Activated CD4-positive, alpha-beta memory T cell treated with anti-CD3 and anti-CD28 coated beads for 36 hours (primary cell): ENCODE data around the gene MTUS2. TPM values are rescaled to one million over a fixed set of nuclear protein-coding genes. Genes with fewer than 3 reads are reported as not detected.
A peak's percentile ranks its signal among the peaks of the same experiment; 100 is the strongest.

ENCODE experiments used
- CTCF ChIA-PET: fragments of 350-600 bp; sonication (Branson Sonifier 250); formaldehyde crosslinking; loops from one replicate; lab custom pipeline; 2021; ENCODE audit warnings: antibody characterized with exemption, inconsistent platforms; lab: Charles Lee
- POLR2A ChIA-PET: fragments of 350-600 bp; sonication (Branson Sonifier 250); formaldehyde crosslinking; loops from one replicate; lab custom pipeline; 2021; ENCODE audit warnings: antibody characterized with exemption; lab: Charles Lee
- DNase-seq: peaks from one replicate; pipeline ENCODE4 v3.0.0-alpha.2; 2020
- H3K27ac Mint-ChIP-seq: one replicate; pipeline ENCODE4 v1.8.0; 2021; ENCODE audit warnings: mixed read lengths
- H3K27me3 Mint-ChIP-seq: one replicate; pipeline ENCODE4 v1.8.0; 2021; ENCODE audit warnings: mixed read lengths
- H3K36me3 Mint-ChIP-seq: one replicate; pipeline ENCODE4 v1.8.0; 2021; ENCODE audit warnings: mixed read lengths
- H3K4me1 Mint-ChIP-seq: one replicate; pipeline ENCODE4 v1.8.0; 2021; ENCODE audit warnings: low read depth, mixed read lengths
- H3K4me3 Mint-ChIP-seq: one replicate; pipeline ENCODE4 v1.8.0; 2021; ENCODE audit warnings: mild to moderate bottlenecking, mixed read lengths
- H3K9me3 Mint-ChIP-seq: one replicate; pipeline ENCODE4 v1.8.0; 2021; ENCODE audit warnings: mixed read lengths
- intact Hi-C: fragments of 100-400 bp; cut with micrococcal nuclease; formaldehyde crosslinking; loops from one replicate; pipeline ENCODE4 v1.15.1; 2023
- total RNA-seq, 2 experiments: library from RNA; stranded (reverse); gene quantifications; one replicate each; pipeline ENCODE4 v1.2.3, GENCODE V29; 2021

MTUS2 gene
- total RNA-seq, 2 experiments from 2014 or later: not detected

- Mint-ChIP-seq H3K36me3 (no peaks in the 10 kb centered on the region), H3K27ac (no peak overlapping the region), H3K4me3 (no peak overlapping the region), H3K4me1 (no peaks in the 10 kb centered on the region), H3K9me3 (no peaks in the 10 kb centered on the region), H3K27me3 (peaks cover 2% of the 10 kb centered on the region)
- POLR2A ChIA-PET: no interaction called here
- DNase-seq: no peak
- CTCF ChIA-PET: interaction anchor here (1.1 kb wide), 1 partner anchor 10 kb away, joined by 3 read pairs; no protein-coding TSS in a partner anchor
- intact Hi-C loops: no loop called here
Observed at GRCh38 chr13:29483211-29483610, 663.1 kb downstream of the MTUS2 start.

GRCh38 chr13:29483623-29484022 is 663.5 kb downstream of the MTUS2 start:
- POLR2A ChIA-PET: no interaction called here
- Mint-ChIP-seq H3K27ac (no peak overlapping the region), H3K27me3 (peaks cover 4% of the 10 kb centered on the region), H3K9me3 (no peaks in the 10 kb centered on the region), H3K36me3 (no peaks in the 10 kb centered on the region), H3K4me3 (no peak overlapping the region), H3K4me1 (no peaks in the 10 kb centered on the region)
- DNase-seq: no peak
- intact Hi-C loops: no loop called here
- CTCF ChIA-PET: interaction anchor here (1.1 kb wide), 1 partner anchor 10 kb away, joined by 3 read pairs; no protein-coding TSS in a partner anchor

GRCh38 chr13:29484236-29484635 is 664.1 kb downstream of the MTUS2 start:
- Mint-ChIP-seq H3K4me3 (no peak overlapping the region), H3K27ac (no peak overlapping the region), H3K36me3 (no peaks in the 10 kb centered on the region), H3K4me1 (no peaks in the 10 kb centered on the region), H3K27me3 (peaks cover 4% of the 10 kb centered on the region), H3K9me3 (no peaks in the 10 kb centered on the region)
- ChIA-PET CTCF (no interaction called here), POLR2A (no interaction called here)
- intact Hi-C loops: no loop called here
- no peak for DNase-seq

- intact Hi-C loops: no loop called here
- Mint-ChIP-seq H3K4me3 (no peak overlapping the region), H3K36me3 (no peaks in the 10 kb centered on the region), H3K9me3 (no peaks in the 10 kb centered on the region), H3K27me3 (peaks cover 4% of the 10 kb centered on the region), H3K27ac (no peak overlapping the region), H3K4me1 (no peaks in the 10 kb centered on the region)
- ChIA-PET CTCF (interaction anchor here (1.1 kb wide), 1 partner anchor 12 kb away, joined by 3 read pairs; no protein-coding TSS in a partner anchor), POLR2A (no interaction called here)
- no peak for DNase-seq
Observed at GRCh38 chr13:29484796-29485195, 664.7 kb downstream of the MTUS2 start.

GRCh38 chr13:29486551-29486950 is 666.4 kb downstream of the MTUS2 start:
- ChIA-PET POLR2A (interaction anchor here (0.7 kb wide), 1 partner anchor 630 kb away, joined by 3 read pairs; no protein-coding TSS in a partner anchor), CTCF (no interaction called here)
- H3K4me1 Mint-ChIP-seq: no peaks in the 10 kb centered on the region
- H3K27ac Mint-ChIP-seq: no peak overlapping the region
- H3K4me3 Mint-ChIP-seq: no peak overlapping the region
- no peaks in the 10 kb centered on the region for H3K36me3 Mint-ChIP-seq
- intact Hi-C loops: no loop called here
- H3K9me3 Mint-ChIP-seq: no peaks in the 10 kb centered on the region
- H3K27me3 Mint-ChIP-seq: peaks cover 4% of the 10 kb centered on the region
- no peak for DNase-seq

GRCh38 chr13:29487466-29488454 is 667.6 kb downstream of the MTUS2 start:
- H3K4me3 Mint-ChIP-seq: no peak overlapping the region
- intact Hi-C loops: no loop called here
- CTCF ChIA-PET: interaction anchor here (1.3 kb wide), 1 partner anchor 16 kb away, joined by 3 read pairs; no protein-coding TSS in a partner anchor

GRCh38 chr13:29489650-29490560 is 669.8 kb downstream of the MTUS2 start:
- peaks cover 10% of the 10 kb centered on the region for H3K27me3 Mint-ChIP-seq
- POLR2A ChIA-PET: no interaction called here

More at GRCh38 chr13:29487466-29488454, 667.6 kb downstream of the MTUS2 start:
- Mint-ChIP-seq H3K36me3 (no peaks in the 10 kb centered on the region), H3K27ac (no peak overlapping the region), H3K27me3 (peaks cover 4% of the 10 kb centered on the region), H3K4me1 (no peaks in the 10 kb centered on the region), H3K9me3 (no peaks in the 10 kb centered on the region)
- no peak for DNase-seq
- POLR2A ChIA-PET: no interaction called here

GRCh38 chr13:29490561-29490885 is 670.4 kb downstream of the MTUS2 start:
- Mint-ChIP-seq H3K4me1 (no peaks in the 10 kb centered on the region), H3K27ac (no peak overlapping the region), H3K4me3 (no peak overlapping the region), H3K9me3 (no peaks in the 10 kb centered on the region), H3K27me3 (peaks cover 9% of the 10 kb centered on the region), H3K36me3 (no peaks in the 10 kb centered on the region)
- CTCF ChIA-PET: no interaction called here
- intact Hi-C loops: no loop called here
- POLR2A ChIA-PET: no interaction called here
- DNase-seq: peak; percentile 4

More at GRCh38 chr13:29489650-29490560, 669.8 kb downstream of the MTUS2 start:
- H3K9me3 Mint-ChIP-seq: no peaks in the 10 kb centered on the region
- no peaks in the 10 kb centered on the region for H3K36me3 Mint-ChIP-seq
- H3K4me1 Mint-ChIP-seq: no peaks in the 10 kb centered on the region
- no peak overlapping the region for H3K27ac Mint-ChIP-seq
- no peak overlapping the region for H3K4me3 Mint-ChIP-seq
- intact Hi-C loops: no loop called here
- CTCF ChIA-PET: no interaction called here
- no peak for DNase-seq

- POLR2A ChIA-PET: no interaction called here
Observed at GRCh38 chr13:29491248-29491647, 671.1 kb downstream of the MTUS2 start.

GRCh38 chr13:29493796-29494195 is 673.7 kb downstream of the MTUS2 start:
- DNase-seq: no peak
- Mint-ChIP-seq H3K27me3 (peaks cover 16% of the 10 kb centered on the region), H3K4me3 (no peak overlapping the region), H3K27ac (no peak overlapping the region), H3K9me3 (no peaks in the 10 kb centered on the region), H3K4me1 (peaks cover 7% of the 10 kb centered on the region), H3K36me3 (no peaks in the 10 kb centered on the region)
- intact Hi-C loops: no loop called here
- ChIA-PET CTCF (interaction anchor here (2.5 kb wide), 1 partner anchor 15 kb away, joined by 9 read pairs; no protein-coding TSS in a partner anchor), POLR2A (no interaction called here)

More at GRCh38 chr13:29491248-29491647, 671.1 kb downstream of the MTUS2 start:
- CTCF ChIA-PET: no interaction called here
- intact Hi-C loops: no loop called here
- Mint-ChIP-seq H3K4me3 (no peak overlapping the region), H3K27me3 (peaks cover 12% of the 10 kb centered on the region), H3K27ac (no peak overlapping the region), H3K36me3 (no peaks in the 10 kb centered on the region), H3K9me3 (no peaks in the 10 kb centered on the region), H3K4me1 (peaks cover 4% of the 10 kb centered on the region)
- DNase-seq: no peak

GRCh38 chr13:29494520-29494919 is 674.4 kb downstream of the MTUS2 start:
- ChIA-PET POLR2A (no interaction called here), CTCF (interaction anchor here (2.5 kb wide), 1 partner anchor 14 kb away, joined by 9 read pairs; no protein-coding TSS in a partner anchor)

More at GRCh38 chr13:29494520-29494919, 674.4 kb downstream of the MTUS2 start:
- H3K4me3 Mint-ChIP-seq: no peak overlapping the region
- H3K4me1 Mint-ChIP-seq: peaks cover 7% of the 10 kb centered on the region
- no peak for DNase-seq
- H3K27ac Mint-ChIP-seq: no peak overlapping the region
- no peaks in the 10 kb centered on the region for H3K9me3 Mint-ChIP-seq
- intact Hi-C loops: no loop called here
- H3K27me3 Mint-ChIP-seq: peaks cover 16% of the 10 kb centered on the region
- H3K36me3 Mint-ChIP-seq: no peaks in the 10 kb centered on the region
